Activated naive CD8-positive, alpha-beta T cell treated with anti-CD3 and anti-CD28 coated beads for 36 hours (primary cell): ENCODE measurements around the gene CD96. TPM values are rescaled to one million over a fixed set of nuclear protein-coding genes. Genes with fewer than 3 reads are reported as not detected.
A peak's percentile ranks its signal among the peaks of the same experiment; 100 is the strongest.

ENCODE experiments used
- DNase-seq: peaks from one replicate; pipeline ENCODE4 v3.0.0; 2021
- H3K27ac Mint-ChIP-seq: one replicate; pipeline ENCODE4 v1.8.0; 2022; ENCODE audit warnings: mild to moderate bottlenecking, moderate library complexity, mixed read lengths
- H3K27me3 Mint-ChIP-seq: one replicate; pipeline ENCODE4 v1.8.0; 2022; ENCODE audit warnings: mild to moderate bottlenecking, mixed read lengths
- H3K36me3 Mint-ChIP-seq: one replicate; pipeline ENCODE4 v1.8.0; 2021; ENCODE audit warnings: mild to moderate bottlenecking, mixed read lengths
- H3K4me1 Mint-ChIP-seq: one replicate; pipeline ENCODE4 v1.8.0; 2021; ENCODE audit warnings: mixed read lengths
- H3K4me3 Mint-ChIP-seq: one replicate; pipeline ENCODE4 v1.8.0; 2022; ENCODE audit warnings: mild to moderate bottlenecking, moderate library complexity, mixed read lengths
- H3K9me3 Mint-ChIP-seq: one replicate; pipeline ENCODE4 v1.8.0; 2022; ENCODE audit warnings: mixed read lengths
- total RNA-seq, 2 experiments: library from RNA; stranded (reverse); gene quantifications; one replicate each; pipeline ENCODE4 v1.2.3, GENCODE V29; 2021

CD96 gene
- total RNA-seq, 2 experiments from 2014 or later = 70.3 to 74.8 TPM

- DNase-seq = no peak
- H3K27ac Mint-ChIP-seq = no peak overlapping the region
- peaks cover 30% of the 10 kb centered on the region for H3K36me3 Mint-ChIP-seq
- no peaks in the 10 kb centered on the region for H3K27me3 Mint-ChIP-seq
- H3K4me3 Mint-ChIP-seq = no peak overlapping the region
- peaks cover 3% of the 10 kb centered on the region for H3K9me3 Mint-ChIP-seq
- H3K4me1 Mint-ChIP-seq = peaks cover 69% of the 10 kb centered on the region
Measured at GRCh38 chr3:111681661-111682426, 139.8 kb downstream of the CD96 start.

- H3K27ac Mint-ChIP-seq = no peak overlapping the region
Measured at GRCh38 chr3:111684640-111685039, 142.6 kb downstream of the CD96 start.

DNA sequence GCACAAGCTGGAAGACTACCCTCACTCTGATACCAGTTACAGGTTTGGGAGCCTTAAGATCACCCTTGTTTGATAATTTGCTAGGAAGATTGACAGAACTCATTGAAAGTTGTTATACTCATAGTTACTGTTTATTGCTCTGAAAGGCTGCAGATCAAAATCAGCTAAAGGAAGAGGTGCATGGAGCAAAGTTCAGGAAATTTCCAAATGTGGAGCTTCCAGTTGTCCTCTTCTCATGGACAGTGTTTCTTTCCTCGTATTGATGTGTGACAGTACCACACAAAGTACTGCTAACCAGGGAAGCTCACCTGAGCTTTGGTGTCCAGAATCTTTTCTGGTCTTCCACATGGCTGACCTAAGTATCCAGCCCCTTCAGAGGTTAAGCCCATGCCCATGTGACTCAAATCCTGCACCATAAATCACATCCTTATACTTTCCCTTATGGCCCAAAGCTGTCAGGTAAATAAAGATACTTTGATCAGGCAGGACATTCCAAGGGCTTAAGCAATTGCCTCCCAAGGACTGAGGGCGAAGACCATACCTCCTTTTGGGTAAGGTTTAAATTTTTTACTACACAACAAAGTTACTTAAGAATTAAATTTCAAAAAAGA, 146.3 kb downstream of the CD96 start:
- H3K27me3 Mint-ChIP-seq = no peaks in the 10 kb centered on the region
- peaks cover 3% of the 10 kb centered on the region for H3K9me3 Mint-ChIP-seq
- H3K4me1 Mint-ChIP-seq = peaks cover 60% of the 10 kb centered on the region
- no peak overlapping the region for H3K4me3 Mint-ChIP-seq
- peaks cover 16% of the 10 kb centered on the region for H3K36me3 Mint-ChIP-seq
- no peak overlapping the region for H3K27ac Mint-ChIP-seq
- no peak for DNase-seq

More at GRCh38 chr3:111684640-111685039, 142.6 kb downstream of the CD96 start:
- H3K27me3 Mint-ChIP-seq = no peaks in the 10 kb centered on the region
- H3K4me1 Mint-ChIP-seq = peaks cover 64% of the 10 kb centered on the region
- peaks cover 23% of the 10 kb centered on the region for H3K36me3 Mint-ChIP-seq
- H3K4me3 Mint-ChIP-seq = no peak overlapping the region
- no peak for DNase-seq
- peaks cover 3% of the 10 kb centered on the region for H3K9me3 Mint-ChIP-seq

DNA sequence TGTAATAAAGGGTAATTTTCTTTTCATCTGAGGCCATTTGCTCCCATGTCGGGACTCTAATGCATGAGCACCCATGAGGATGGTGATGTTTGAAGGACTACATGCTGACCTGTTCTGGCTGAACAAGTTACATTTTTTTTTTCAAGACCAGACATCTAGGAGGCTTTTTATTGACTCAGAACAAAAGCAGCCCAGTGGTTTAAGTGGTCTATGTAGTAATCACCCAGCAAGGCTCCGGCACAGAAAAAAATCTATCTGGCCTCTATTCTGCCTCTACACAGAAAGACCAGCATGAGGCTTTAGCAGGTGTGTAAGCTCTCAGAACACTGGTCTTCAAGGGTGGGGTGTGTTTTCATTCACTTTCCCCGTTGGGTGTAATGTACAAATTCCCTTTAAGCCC, 148.2 kb downstream of the CD96 start:
- Mint-ChIP-seq H3K27me3 (no peaks in the 10 kb centered on the region), H3K27ac (no peak overlapping the region), H3K4me1 (peaks cover 64% of the 10 kb centered on the region), H3K4me3 (no peak overlapping the region), H3K9me3 (no peaks in the 10 kb centered on the region), H3K36me3 (peaks cover 12% of the 10 kb centered on the region)
- DNase-seq = no peak

DNA sequence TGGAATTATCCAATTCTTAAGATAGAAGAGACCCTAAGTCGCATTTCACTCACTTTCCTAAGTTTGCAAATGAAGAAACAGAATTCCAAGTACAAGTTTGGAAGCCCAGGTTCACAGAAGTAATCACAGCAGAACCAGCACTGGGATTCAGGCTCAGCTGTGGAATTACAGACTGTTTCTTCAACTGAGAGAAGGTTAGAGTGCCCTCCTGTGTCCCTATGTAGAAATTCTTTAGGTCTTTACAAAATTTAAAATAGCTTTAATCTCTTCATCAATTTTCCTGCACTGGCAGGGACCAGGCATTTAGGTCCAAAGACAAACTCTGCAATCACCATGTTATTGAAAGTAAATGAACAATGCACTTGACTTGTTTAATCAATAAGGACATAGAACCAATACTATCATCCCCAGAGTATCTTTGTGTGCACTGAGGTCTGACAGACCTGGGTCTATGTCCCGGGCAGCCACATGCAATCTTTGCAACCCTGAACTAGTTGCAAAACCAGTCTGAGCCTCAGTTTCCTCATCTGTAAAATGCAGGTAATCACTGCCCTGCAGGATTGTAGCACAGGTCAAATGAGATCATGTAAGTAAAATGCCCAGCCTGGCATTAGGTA, 149.4 kb downstream of the CD96 start:
- no peak overlapping the region for H3K4me3 Mint-ChIP-seq
- H3K27me3 Mint-ChIP-seq = no peaks in the 10 kb centered on the region
- no peaks in the 10 kb centered on the region for H3K9me3 Mint-ChIP-seq
- peaks cover 68% of the 10 kb centered on the region for H3K4me1 Mint-ChIP-seq
- H3K27ac Mint-ChIP-seq = no peak overlapping the region
- peaks cover 12% of the 10 kb centered on the region for H3K36me3 Mint-ChIP-seq
- no peak for DNase-seq

- Mint-ChIP-seq H3K4me1 (peaks cover 60% of the 10 kb centered on the region), H3K27me3 (no peaks in the 10 kb centered on the region), H3K4me3 (no peak overlapping the region), H3K27ac (no peak overlapping the region), H3K9me3 (no peaks in the 10 kb centered on the region), H3K36me3 (peaks cover 10% of the 10 kb centered on the region)
- DNase-seq = no peak
Measured at GRCh38 chr3:111692593-111693552, 150.9 kb downstream of the CD96 start.

DNA sequence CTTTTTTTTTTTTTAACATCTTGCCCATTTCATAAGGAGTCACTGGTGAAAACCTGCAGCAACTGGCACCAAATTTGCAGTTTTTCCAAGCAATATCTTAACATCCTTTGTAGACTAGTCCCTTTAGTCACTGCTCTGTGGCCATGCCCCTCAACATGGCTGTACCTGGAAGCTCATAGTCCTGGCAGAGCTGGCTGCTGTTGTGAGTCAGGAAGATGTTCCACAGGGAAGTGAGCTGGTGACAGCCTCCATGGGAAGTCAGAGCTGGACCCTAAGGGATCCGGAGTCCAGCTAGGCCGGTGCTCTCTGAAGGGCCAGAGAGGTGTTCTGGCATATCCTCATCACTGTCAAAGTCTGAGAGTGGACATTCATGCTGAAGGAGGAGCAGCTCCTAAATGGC, 152.5 kb downstream of the CD96 start:
- H3K27ac Mint-ChIP-seq = peak overlapping the region; percentile 25
- no peaks in the 10 kb centered on the region for H3K9me3 Mint-ChIP-seq
- no peak overlapping the region for H3K4me3 Mint-ChIP-seq
- H3K4me1 Mint-ChIP-seq = peaks cover 50% of the 10 kb centered on the region
- H3K27me3 Mint-ChIP-seq = no peaks in the 10 kb centered on the region
- no peak for DNase-seq
- H3K36me3 Mint-ChIP-seq = peaks cover 8% of the 10 kb centered on the region

DNA sequence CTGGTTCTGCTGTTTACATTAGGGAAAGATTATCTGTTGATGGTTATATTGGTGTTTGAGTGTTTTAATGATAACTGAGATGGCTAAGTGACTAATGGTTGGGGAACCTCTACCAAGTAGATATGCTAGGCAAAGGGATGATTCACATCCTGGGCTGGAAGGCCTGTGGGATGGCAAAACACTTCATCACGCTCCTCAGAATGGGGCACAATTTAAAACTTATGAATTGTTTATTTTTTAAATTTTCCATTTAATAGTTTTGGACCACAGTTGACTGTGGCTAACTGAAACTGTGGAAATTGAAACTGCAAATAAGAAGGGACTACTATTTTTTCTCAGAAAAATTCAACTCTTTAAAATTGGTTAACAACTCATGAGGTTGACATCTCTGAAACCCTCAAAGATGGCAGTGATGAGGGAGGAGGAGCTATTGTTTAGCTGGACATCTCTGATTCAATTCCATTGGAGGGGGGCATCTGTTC, 153.7 kb downstream of the CD96 start:
- Mint-ChIP-seq H3K9me3 (peaks cover 1% of the 10 kb centered on the region), H3K36me3 (peaks cover 14% of the 10 kb centered on the region), H3K27ac (peak overlapping the region; percentile 82), H3K27me3 (no peaks in the 10 kb centered on the region), H3K4me1 (peaks cover 43% of the 10 kb centered on the region), H3K4me3 (peak overlapping the region; percentile 9)
- no peak for DNase-seq

DNA sequence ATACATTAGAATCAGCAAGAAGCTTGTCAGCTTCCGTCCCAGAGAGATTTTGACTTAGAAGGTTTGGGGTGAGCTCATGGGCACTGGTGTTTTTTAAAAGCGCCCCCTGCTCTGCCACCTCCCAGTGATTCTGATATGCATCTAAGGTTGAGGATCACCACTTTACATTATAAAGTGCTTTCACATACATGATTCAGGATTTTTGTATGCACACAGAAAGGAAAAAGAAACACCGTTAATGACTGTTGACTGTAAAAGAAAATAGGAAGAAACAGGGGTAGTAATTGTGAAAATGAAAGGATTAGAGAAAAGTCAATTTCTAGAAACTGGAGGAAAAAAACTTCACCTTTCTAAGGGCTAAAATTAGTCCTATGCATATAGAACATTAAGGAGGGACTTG, 158.1 kb downstream of the CD96 start:
- Mint-ChIP-seq H3K36me3 (peaks cover 16% of the 10 kb centered on the region), H3K4me3 (peak overlapping the region; percentile 27), H3K9me3 (peaks cover 2% of the 10 kb centered on the region), H3K27me3 (no peaks in the 10 kb centered on the region), H3K27ac (peak overlapping the region; percentile 76), H3K4me1 (peaks cover 28% of the 10 kb centered on the region)
- no peak for DNase-seq

DNA sequence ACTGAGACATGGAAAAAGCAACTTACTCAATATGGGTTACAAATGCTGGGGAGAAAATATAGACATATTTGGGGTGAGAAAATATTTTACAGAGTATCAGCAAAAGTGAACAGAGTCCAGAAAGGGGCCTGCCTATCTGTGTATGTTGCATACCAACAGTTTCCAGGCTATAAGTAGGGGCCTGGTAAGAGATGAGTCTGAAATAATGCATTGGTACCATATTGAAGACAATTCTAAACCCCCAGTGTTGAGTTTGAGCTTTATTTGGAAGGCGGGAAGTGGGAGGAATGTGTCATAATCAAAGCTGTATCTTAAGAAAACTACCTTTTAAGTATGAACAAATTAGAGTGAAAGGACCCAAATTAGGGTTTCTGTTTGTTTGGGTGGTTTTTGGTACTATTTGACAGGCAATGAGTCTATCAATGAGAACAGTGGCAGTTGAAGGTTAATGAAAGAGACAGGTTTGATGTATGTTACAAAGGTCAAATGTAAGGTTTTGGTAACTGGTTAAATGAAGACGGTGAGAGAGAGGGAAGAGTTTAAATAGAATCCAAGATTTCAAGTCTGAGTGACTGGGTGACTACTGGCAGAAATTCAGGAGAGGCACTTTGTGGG, 159.4 kb downstream of the CD96 start:
- H3K9me3 Mint-ChIP-seq = peaks cover 9% of the 10 kb centered on the region
- DNase-seq = no peak
- no peaks in the 10 kb centered on the region for H3K27me3 Mint-ChIP-seq
- peaks cover 27% of the 10 kb centered on the region for H3K36me3 Mint-ChIP-seq
- no peak overlapping the region for H3K4me3 Mint-ChIP-seq
- no peak overlapping the region for H3K27ac Mint-ChIP-seq
- peaks cover 23% of the 10 kb centered on the region for H3K4me1 Mint-ChIP-seq

Other genes with a start within 250 kb of the CD96 start
- gene ZBED2, start 53.1 kb downstream of the CD96 start, total RNA-seq = 100 to 1,000 TPM; 122 to 123 TPM
- gene PLCXD2, start 132.5 kb downstream of the CD96 start, total RNA-seq = 1 to 10 TPM; 8.1 to 8.5 TPM